Stimulated activated CD8-positive, alpha-beta memory T cell treated with anti-CD3 and anti-CD28 coated beads, Interleukin-4, amount 100 ng/mL, for 4 hours (primary cell): ENCODE results near the gene NCAN.

Experiments
- DNase-seq, 2 donors: peaks; one replicate each; pipeline ENCODE4 v3.0.0-alpha.2; 2020; ENCODE audit warnings: low read depth in 2 of 2, low spot score in 1 of 2

NCAN gene

DNA sequence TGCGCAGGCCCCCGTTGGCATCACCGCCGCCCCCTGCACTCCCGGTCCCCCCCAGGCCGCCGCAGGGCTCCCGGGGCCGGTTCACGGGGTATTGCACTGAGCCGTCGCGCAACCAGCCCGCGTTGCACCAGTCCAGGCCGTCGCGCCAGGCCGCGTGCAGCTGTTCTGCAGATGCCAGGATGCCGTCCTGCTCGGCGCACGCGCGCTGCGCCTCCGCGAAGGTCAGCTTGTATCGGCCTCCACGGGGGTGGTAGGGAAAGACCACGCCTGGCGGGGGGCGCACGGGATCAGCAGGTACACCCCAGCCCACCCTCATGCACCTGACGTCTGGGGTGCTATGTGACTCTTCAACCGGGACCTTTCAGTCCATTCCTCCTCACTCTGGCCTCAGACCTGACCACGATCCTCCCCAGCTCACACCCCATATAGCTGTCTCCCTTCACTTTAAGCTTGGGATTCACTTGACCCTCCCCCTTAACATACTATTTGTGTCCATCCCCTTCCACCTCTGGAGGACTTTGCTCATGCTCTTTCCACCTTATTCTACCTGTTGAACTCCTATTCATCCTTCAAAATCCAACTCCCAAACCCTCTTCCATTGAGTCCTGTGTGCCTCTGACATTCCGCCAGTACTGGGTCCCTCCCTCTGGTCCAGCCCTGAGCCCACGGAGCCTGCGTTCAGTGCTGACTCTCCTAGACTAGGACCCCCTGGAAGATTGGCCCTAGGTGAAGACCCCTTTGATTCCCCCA is 47.0 kb downstream of the NCAN start:
- no peak for DNase-seq

DNA sequence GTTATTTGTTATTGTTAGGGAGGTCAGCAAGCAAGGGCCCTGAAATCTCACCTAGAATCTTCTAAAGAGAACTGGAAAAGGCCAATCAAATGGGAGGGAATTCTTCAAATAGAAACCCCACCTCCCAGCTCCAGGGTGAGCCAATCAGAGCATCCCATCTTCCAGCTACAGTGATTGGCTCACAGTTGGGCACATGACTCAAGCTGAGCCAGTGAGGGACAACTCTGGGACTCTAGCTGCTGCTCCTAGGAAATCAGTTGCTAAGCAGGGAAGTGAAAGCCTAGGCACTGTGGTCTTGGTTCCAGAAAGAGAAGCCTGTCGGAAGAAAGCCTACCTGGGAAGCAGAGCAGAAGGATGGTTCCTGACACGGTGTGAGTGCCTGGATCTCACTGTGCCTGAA is 48.0 kb downstream of the NCAN start:
- DNase-seq = no peak

DNA sequence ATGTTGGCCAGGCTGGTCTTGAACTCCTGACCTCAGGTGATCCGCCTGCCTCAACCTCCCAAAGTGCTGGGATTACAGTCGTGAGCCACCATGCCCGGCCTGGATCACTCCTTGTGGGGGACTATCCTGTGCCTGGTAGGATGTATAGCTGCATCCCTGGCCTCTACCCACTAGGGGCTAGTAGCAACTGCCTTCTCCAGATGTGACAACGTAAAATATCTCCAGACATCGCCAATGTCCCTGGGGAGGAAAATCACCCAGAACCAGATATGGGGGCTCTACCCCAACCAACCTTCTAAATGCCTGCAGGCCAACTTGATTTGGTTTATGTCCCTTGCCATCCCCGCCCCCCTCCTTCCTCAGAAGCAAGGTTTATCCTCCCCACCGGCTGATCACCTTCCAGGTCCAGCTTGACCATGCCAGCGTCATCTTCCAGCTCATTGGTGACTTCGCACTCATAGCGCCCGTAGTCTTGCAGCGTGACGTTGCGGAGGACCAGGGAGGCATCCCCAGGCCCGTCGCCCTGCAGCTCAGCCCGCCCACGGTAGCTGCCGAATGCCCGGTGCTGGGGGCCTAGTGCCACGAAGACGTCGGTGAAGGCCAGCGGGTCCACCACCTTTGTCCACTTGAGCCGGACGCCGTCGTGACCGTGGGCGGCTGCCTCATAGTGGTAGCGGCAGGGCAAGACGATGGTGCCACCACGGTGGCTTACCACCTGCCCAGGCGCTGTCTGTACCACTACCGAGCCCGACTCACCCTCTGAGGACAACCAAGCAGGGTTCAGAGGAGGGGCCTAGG is 48.9 kb downstream of the NCAN start:
- no peak for DNase-seq

DNA sequence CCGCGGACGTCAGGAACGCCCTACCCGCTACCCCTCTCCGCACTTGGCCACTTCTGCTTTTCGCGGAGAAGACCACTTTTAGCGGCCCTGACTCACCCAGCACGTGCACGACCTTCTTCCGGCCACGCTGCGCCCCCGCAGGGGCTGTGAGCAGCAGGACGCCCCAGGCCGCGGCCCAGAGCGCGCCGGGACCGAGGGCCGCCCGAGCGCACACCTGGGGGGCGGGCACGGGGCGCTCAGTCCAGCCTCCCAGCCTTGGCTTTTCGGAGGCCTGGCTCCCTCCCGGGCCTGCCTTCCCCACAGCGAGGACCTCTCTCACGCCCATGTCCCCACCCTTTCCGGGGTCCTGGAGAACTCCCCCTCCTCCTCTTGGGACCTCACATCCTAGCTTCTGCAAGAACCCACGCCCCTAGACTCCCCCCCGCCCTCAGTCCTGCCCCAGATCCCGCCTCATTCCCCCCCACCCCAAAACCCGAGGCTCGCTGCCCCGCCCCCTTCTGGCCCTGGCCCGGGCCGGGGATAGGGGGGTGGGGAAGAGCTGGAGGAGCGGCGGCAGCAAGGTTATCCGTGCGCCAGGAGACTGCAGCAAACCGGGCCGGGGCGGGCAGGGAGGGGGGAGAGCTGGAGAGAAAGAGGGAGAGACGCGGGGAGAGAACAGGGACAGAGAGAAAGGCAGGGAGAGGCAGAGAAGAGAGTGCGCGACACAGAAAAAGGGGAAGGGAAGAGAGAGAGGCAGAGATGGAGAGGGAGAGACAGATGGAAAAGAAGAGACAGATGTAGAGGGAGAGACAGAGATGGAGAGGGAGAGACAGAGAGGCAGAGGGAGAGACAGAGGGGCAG is 49.8 kb downstream of the NCAN start:
- no peak for DNase-seq

DNA sequence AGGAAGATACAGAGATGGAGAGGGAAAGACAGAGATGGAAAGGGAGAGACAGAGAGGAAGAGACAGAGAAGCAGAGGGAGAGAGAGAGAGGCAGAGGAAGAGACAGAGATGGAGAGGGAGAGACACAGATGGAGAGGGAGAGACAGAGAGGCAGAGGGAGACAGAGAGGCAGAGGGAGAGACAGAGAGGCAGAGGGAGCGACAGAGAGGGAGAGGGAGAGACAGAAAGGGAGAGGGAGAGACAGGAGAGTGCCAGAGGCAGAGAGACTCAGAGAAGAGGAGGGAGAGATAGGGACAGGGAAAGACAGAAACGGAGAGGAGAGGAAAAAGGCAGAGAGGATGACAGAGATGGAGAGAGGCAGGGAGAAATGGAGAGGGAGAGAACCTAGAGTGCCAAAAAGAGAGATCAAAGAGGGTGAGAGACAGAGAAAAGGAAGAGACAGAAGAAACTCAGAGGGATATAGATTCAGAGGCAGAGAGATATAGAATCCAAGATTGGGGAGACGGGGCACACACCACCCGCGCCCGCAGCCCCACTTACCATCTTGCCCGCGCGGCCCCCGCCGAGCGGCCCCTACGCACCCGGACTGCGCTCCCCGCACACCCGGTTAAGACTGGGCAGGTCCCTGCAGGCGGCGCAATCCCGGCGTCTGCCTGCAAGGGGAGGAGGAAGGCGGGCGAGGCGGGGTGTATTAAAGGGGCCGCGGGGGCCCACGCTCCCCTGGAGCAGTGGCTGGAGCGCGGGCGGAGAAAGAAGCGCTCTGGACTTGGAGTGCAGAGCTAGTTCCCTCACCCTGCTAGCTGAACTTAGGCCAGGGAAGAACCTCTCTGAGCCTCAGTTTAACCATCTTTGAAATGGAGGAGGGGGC is 50.7 kb downstream of the NCAN start:
- DNase-seq = no peak

DNA sequence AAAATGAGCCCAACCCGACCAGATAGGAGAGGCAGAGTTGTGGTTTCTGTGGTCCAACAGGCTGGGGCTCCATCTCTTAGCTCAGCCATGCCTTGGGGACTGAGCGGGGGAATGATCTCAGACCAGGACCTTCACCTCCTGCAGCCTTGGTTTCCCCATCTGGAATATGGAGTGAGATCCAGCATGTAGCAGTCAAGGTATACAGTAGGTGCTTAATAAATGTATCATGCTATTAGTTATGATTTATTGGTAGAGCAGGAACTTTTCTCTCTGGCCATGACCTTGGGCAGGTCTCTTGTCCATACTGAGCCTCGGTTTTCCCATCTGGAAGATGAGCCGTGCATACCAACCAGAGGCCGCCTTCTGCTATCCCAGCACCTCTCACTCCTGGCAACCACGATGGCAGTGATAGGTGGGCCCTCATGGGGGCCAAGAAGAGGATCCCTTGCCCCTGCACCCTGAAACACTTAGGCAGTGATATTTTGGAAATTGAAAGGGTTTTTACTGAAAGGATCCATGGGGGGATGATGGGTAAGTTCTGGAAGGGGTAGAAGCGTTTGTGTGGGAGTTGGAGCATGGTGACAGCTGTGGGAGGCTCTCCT is 52.2 kb downstream of the NCAN start:
- DNase-seq = no peak

DNA sequence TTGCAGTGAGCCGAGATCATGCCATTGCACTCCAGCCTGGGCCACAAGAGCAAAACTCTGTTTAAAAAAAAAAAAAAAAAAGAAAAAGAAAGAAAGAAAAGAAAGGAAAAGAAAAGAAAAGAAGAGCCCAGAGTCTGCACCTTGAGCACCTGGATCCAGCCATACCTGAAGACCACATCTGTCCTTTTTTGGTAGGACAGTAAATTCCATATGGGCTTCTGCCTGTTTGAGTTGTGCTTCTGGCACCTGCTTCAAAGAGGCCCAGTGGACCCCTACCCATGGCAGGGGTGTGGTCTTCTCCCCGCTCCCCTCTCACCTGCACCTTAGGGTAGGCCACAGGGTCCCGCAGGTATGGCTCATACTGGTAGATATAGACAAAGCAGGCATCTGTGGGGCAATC is 55.5 kb downstream of the NCAN start:
- DNase-seq = no peak

DNA sequence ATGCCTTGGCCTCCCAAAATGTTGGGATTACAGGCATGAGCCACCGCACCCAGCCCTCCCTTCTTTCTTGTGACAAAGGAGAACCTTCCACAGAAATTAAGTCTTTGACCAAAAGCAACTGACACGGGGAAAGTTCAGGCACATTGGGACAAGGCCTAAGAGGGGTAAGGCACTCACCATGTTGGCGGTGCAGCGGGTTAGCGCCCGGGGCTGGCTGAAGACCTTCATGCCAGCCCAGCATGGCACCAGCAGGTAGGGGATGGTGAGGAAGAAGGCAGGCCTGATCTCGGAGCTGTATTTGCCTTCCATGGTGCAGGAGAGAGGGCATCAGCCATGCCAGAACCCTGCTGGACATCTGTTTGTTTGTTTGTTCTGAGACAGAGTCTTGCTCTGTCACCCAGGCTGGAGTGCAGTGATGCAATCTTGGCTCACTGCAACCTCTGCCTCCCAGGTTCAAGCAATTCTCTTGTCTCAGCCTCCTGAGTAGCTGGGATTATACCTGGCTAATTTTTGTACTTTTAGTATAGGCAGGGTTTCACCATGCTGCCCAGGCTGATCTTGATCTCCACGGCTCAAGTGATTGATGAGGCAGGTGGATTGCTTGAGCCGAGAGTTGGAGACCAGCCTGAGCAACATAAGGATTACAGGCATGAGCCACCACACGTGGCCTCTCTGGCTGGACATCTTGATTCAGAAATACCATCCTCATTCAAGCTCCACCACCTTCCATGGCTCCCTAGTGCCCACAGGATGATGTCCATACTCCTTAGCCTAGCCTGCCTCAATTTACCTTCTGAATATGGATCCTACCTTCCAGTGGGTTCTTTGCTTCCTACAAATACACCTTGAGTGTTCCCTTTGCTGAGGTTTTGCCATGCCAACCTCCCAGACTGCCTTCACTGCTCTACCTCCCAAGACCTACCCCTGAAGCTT is 57.0 kb downstream of the NCAN start:
- no peak for DNase-seq

DNA sequence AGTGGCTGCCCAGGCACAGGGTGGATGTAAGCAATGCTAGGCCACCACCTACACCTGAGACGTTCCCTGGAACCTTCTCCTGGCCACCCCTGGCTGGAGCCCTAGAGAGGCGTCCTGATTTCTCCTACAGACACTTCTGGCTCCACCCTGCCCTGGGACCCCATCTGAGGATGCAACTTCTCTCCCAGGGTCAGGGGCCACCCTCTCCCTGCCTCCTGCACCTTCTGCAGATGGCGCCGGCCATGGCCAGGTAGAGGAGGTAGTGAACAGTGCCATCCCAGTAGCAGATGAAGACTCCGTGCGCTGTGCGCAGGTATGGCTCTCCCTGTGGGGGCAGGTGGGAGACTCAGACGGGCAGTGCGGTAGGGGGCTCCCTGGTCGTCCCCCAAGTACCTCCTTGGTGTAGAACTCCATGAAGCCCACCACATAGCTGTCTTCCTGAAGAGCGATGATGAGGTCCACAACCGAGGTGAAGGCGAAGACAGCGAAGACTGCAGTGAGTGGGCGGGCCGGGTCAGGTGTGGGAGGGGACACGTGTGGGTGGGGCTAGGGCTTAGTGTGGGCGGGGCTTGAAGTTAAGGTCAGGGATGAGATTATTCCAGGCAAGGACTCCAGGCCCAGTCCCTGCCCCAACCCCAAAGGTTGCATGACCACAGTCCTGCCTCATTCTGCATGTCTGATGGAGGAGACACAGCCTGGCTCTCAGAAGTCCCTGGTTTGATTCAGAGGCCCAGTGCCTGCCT is 58.4 kb downstream of the NCAN start:
- DNase-seq = no peak

DNA sequence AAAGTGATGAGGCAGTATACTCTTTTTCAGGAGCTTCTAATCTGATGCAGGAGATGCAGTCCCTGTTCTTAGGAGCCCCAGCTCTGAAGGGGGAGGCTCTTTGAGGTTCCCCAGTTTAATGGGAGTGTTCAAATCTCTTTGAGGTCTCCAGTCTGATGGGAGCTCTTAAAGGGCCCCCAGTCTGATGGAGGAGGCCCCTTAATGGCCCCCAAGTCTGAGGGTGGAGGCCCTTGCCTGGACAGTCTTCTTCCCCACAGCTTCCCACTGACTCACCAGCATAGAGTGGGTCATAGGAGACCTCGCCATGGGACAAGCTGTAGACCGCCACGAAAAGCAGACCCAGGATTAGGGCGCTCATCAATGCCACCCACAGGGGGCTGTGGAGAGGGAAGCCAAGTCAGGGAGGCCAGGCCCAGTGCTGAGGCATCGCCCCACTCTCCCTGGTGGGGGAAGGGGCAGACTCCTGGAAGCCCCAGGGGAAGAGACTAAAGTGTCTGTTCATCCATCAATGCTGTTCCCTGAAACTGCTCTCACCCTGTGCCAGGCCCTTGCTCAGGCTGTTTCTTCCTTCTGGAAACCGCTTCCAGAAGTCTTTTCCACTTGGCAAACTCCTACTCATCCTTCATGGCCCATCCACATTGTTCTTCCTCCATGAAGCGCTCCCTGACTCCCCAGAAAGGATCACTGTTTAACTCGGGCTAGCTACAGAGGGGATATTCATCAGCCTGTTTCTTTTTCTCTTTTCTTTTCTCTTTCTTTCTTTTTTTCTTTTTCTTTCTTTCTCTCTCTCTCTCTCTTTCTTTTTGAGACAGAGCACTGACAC is 59.2 kb downstream of the NCAN start:
- DNase-seq = no peak

DNA sequence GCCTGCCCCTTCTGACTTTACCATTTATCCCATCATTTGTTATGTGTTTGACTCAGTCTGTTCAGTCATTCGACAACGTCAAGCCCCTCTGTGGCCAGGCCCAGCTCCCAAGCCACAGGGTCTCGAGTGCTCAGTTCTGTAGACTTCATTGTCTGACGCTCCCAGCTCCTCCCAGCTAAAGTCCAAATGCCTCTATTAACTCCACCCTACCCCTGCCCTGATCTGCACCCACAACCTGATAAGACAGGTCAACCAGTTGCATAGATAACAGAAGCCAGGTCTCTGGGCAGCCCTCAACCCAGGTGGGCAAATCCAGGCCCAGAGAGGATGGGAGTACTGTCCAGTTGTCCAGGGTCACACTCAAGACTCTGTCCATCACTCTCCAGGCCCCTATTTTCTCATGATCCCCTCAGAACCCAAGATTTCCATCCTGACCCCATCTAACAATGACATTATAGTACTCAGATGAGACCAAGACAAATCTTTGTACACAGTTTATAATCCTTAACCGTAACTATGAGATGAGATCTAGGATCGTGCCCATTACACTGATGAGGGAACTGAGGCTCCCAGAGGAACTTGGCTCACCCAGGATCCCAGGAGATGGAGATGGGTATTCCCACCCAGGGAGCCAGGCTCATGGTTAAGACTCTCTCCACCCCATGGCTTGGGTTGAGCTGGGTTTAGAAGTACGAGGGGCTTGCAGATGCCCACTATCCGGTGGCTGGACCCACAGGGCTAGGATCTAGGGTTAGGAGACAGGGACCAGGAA is 60.3 kb downstream of the NCAN start:
- no peak for DNase-seq

DNA sequence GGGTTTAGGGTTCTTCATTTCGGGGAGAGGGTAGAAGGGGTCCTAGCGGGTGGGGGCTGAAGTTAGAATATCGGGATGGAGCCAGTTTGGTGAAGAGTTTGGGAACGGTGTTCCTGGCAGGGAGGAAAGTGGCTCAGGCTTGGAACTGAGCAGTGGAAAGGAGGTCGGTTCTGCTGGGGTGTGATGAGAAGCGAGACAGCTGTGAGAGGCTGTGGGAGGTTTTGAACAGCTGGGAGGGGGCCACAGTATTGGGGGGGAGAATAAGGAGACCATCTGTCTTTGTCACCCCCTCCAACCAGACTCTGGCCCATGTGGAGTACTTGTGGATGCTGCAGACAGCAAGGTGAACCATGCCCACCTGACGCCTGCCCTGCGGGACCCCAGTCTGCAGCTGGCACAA is 62.4 kb downstream of the NCAN start:
- no peak for DNase-seq

DNA sequence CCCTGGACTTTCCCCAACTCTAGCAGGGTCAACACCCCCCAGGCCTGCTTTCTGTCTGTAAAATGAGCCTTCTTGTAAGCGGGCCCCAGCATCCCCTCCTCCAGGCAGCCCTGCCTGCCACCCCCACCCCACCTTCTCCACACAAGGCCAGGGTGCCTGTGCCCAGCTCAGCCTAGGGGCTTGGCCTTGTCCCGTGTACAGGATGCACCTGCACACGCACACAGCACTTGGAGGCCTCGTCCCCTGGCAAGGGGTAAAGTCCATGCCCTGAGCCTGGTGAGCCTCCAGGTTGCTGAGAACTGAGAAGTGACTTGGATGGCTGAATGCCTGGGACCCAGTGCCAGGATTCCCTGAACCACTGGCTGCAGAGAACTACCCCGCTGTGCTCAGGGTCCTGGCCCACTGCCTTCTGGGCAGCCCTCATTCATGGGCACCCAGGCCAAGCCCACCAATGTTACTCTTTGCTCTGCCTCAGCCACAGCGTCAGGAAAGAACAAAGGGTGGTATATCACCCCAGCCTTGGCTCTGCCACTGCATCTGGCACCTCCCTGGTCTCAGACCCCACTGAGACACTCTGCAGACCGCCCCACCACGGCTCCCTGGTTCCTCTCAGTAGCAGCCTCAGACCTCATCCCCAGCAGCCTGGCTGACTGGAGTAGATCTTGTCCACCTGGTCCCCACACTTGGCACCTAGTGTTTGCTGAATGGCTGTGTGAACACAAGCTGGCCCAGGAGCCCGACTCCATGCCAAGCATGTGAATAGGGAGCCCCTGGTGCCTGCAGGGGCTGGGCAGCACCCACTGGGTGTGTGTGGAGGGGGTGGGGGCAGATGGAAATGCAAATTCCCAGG is 63.2 kb downstream of the NCAN start:
- DNase-seq = no peak

DNA sequence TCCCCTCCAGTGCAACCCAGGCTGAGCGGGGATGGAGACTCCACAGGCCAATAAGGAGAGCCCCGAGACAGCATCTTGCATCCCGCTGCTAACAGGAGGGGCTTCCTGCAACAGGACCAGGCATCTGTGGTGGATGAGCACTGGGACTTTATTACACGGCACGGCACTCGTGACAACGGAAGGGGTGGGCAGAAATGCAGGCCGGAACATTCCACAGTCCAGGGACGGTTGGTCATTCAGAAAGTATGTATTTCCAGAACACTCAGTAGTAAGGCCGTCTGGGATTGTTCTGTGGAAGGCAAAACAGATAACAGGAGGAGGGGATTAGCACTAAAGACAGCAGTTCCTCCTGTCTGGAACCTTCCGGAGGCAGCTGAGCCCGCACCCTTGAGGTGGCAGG is 64.6 kb downstream of the NCAN start:
- DNase-seq = no peak

DNA sequence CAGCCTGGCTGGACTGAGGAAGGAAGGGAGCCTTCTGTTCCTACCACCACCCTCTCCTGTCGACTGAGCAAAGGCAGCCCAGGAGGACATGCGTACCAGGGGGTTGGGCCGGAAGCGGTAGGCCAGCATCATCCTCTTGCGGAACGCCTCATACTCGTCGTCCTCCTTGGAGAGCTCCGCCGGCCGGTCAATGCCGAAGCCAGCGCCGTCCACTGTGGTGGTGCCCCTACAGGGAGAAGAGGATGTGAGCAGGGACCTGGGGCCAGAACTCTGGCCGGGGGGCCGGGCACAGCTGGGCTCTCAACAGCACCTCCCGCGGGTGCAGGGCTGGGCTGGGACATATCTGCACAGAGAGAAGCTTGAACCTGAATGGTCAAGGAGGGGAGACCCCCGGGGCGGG is 65.1 kb downstream of the NCAN start:
- no peak for DNase-seq

DNA sequence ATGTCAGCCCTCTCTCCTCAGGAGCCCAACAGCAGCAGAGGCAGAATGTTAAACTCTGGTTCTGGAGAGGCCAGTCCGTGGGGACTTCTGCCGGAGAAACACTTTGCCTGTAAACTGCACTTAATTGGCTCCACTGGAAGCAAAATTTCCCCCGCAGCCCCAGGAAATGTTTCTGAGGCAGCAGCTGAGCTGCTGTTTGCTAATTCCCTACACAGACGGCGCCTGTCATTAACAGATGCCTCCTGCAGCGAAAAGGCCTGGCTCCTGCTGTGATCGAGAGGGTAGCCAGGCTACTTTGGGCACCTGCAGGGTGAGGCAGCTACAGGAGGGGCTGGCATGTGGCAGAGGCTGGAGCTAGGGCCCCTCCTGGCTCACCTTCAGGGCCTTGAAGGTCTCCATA is 66.6 kb downstream of the NCAN start:
- DNase-seq = no peak
